Fibroblast of lung (primary cell): Measurements from ENCODE around the gene DNTT.

Experiments
- CTCF ChIP-seq, 2 donors: IDR thresholded peaks in 1 of 2; conservative IDR thresholded peaks in 1 of 2; 1 replicate in 1 of 2; 2 replicates in 1 of 2; pipeline ENCODE4 v1.5.1; 2011 to 2012; ENCODE audit warnings: low read length in 2 of 2, control low read depth in 1 of 2, inconsistent platforms in 1 of 2, low read depth in 1 of 2, mild to moderate bottlenecking in 1 of 2
- EZH2 ChIP-seq: IDR thresholded peaks from 2 replicates; pipeline ENCODE4 v1.5.1; 2012; ENCODE audit warnings: low read length, control low read depth, mild to moderate bottlenecking; ENCODE audit errors: missing control alignments

GRCh38 chr10:96267234-96267705 is 37.0 kb upstream of the DNTT start:
- no peak for TF ChIP-seq CTCF (conservative IDR thresholded peaks at IDR 0.05 in 1 of 2, IDR thresholded peaks at IDR 0.05 in 1 of 2; ENCODE audit: low read depth in 1 of 2, low read length in 2 of 2)
- TF ChIP-seq EZH2, result no peak
